HepG2 (cell line): ENCODE data around the gene SELENOH. TPM values are rescaled to one million over a fixed set of nuclear protein-coding genes. Genes with fewer than 3 reads are reported as not detected.

Experiments used
- FOXJ3 ChIP-seq: sonication (generic); formaldehyde crosslinking; IDR thresholded peaks from 2 replicates; pipeline ENCODE4 v1.4.0; 2020; ENCODE audit warnings: missing genetic modification reagents, mild to moderate bottlenecking, borderline replicate concordance
- SALL1 ChIP-seq: sonication (generic); formaldehyde crosslinking; IDR thresholded peaks from 2 replicates; pipeline ENCODE4 v1.8.0; 2022; ENCODE audit warnings: mild to moderate bottlenecking, missing genetic modification reagents
- SP140L ChIP-seq: sonication (generic); formaldehyde crosslinking; IDR thresholded peaks from 2 replicates; pipeline ENCODE4 v1.4.0; 2020; ENCODE audit warnings: missing genetic modification reagents, borderline replicate concordance
- ZKSCAN1 ChIP-seq: fragments of 150-350 bp; IDR thresholded peaks from 2 replicates; pipeline ENCODE4 v1.6.1; 2014; ENCODE audit warnings: low read length
- ZNF124 ChIP-seq: sonication (generic); formaldehyde crosslinking; IDR thresholded peaks from 2 replicates; pipeline ENCODE4 v1.4.0; 2020; ENCODE audit warnings: missing genetic modification reagents
- ZNF205 ChIP-seq: IDR thresholded peaks from 2 replicates; pipeline ENCODE4 v1.6.1; 2018; ENCODE audit warnings: missing biosample characterization, missing genetic modification reagents
- ZNF354B ChIP-seq: sonication (generic); formaldehyde crosslinking; IDR thresholded peaks from 2 replicates; pipeline ENCODE4 v1.8.0; 2022; ENCODE audit warnings: mild to moderate bottlenecking, missing genetic modification reagents
- ZNF629 ChIP-seq: sonication (generic); formaldehyde crosslinking; conservative IDR thresholded peaks from 2 replicates; pipeline ENCODE4 v1.5.0; 2020; ENCODE audit warnings: missing genetic modification reagents
- ZNF713 ChIP-seq: sonication (generic); formaldehyde crosslinking; IDR thresholded peaks from 2 replicates; pipeline ENCODE4 v1.4.0; 2020; ENCODE audit warnings: mild to moderate bottlenecking, missing genetic modification reagents
- ZNF782 ChIP-seq: sonication (generic); formaldehyde crosslinking; IDR thresholded peaks from 2 replicates; pipeline ENCODE4 v1.4.0; 2020; ENCODE audit warnings: missing genetic modification reagents, mild to moderate bottlenecking, borderline replicate concordance
- polyA plus RNA-seq, 8 experiments: library from polyadenylated mRNA; depleted of rRNA in 3 of 8; stranded (reverse) in 7 of 8; unstranded in 1 of 8; fragments of >200 nt; fragmentation: Illumina TruSeq in 4 of 8; extraction: Trizol in 4 of 8; gene quantifications; 2 replicates each; pipeline versions ENCODE4 v1.2.1 to v1.2.3, GENCODE V29; 2011 to 2016; ENCODE audit warnings: low read depth in 4 of 8, missing spikeins in 1 of 8, mixed read lengths in 1 of 8; ENCODE audit not compliant: insufficient read depth in 1 of 8
- total RNA-seq, 5 experiments: library from RNA; depleted of rRNA; stranded (reverse); fragments of >200 nt; fragmentation: Illumina TruSeq; extraction: Trizol; gene quantifications; 2 replicates each; pipeline ENCODE4 v1.2.3, GENCODE V29; 2016; ENCODE audit warnings: low read depth in 1 of 5
- TF ChIP-seq, protein P1 (sequence below): sonication (generic); formaldehyde crosslinking; IDR thresholded peaks from 2 replicates; pipeline ENCODE4 v1.4.0; 2020; ENCODE audit warnings: missing genetic modification reagents
- TF ChIP-seq, protein P2 (sequence below): sonication (generic); formaldehyde crosslinking; IDR thresholded peaks from 2 replicates; pipeline ENCODE4 v1.8.1; 2023; ENCODE audit warnings: mild to moderate bottlenecking, missing genetic modification reagents
- TF ChIP-seq, protein P3 (sequence below): sonication (generic); formaldehyde crosslinking; IDR thresholded peaks from 2 replicates; pipeline ENCODE4 v1.4.0; 2020; ENCODE audit warnings: mild to moderate bottlenecking, missing genetic modification reagents
- TF ChIP-seq, protein P4 (sequence below): sonication (generic); formaldehyde crosslinking; IDR thresholded peaks from 2 replicates; pipeline ENCODE4 v1.4.0; 2020; ENCODE audit warnings: missing genetic modification reagents
- TF ChIP-seq, protein P5 (sequence below), 2 experiments: sonication (generic) in 1 of 2; formaldehyde crosslinking in 1 of 2; IDR thresholded peaks; 2 replicates each; pipeline versions ENCODE4 v1.6.1 to v1.9.0; 2014 to 2022; ENCODE audit warnings: antibody characterized with exemption in 1 of 2, borderline replicate concordance in 1 of 2, inconsistent platforms in 1 of 2, low read depth in 1 of 2, missing genetic modification reagents in 1 of 2

The SELENOH gene
- total and polyA plus RNA-seq, 2 of the 13 experiments (the other 11 are each of a cell fraction or from before 2014, with no cell fraction given) = 27.2 to 77.4 TPM

DNA sequence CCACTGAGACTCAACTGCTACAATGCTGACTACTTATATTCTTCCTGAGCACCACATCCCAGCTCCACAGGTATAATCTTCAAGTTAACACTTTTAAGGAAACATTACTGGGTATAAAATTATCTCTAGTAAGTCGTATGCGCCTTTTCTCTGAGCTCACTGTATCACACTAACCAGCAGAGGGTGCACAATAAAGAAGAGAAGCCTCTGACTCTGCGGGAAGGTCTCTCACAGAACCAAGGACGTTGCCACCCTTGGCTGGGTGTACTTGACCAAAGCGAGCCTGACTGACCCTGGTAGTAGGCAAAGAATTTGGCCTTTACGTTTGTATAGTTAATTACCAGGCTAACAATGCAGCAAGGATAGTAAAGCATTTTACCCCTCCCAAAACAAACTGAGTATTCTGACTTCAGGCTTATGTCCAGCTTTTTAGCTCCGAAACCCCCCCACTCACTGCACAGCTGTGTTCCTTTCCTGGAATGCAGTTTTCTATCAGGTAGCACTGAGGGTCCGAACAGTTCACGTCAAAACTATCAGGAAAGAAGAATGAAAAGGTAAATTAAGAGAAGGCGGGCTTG, 10.5 kb downstream of the SELENOH start, which contains the start of gene BTBD18 (continued):
- TF ChIP-seq, protein P1, sequence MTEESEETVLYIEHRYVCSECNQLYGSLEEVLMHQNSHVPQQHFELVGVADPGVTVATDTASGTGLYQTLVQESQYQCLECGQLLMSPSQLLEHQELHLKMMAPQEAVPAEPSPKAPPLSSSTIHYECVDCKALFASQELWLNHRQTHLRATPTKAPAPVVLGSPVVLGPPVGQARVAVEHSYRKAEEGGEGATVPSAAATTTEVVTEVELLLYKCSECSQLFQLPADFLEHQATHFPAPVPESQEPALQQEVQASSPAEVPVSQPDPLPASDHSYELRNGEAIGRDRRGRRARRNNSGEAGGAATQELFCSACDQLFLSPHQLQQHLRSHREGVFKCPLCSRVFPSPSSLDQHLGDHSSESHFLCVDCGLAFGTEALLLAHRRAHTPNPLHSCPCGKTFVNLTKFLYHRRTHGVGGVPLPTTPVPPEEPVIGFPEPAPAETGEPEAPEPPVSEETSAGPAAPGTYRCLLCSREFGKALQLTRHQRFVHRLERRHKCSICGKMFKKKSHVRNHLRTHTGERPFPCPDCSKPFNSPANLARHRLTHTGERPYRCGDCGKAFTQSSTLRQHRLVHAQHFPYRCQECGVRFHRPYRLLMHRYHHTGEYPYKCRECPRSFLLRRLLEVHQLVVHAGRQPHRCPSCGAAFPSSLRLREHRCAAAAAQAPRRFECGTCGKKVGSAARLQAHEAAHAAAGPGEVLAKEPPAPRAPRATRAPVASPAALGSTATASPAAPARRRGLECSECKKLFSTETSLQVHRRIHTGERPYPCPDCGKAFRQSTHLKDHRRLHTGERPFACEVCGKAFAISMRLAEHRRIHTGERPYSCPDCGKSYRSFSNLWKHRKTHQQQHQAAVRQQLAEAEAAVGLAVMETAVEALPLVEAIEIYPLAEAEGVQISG (CRISPR knock-in tag) = no peak
- TF ChIP-seq ZNF354B = no peak
- no peak for TF ChIP-seq ZKSCAN1
- TF ChIP-seq ZNF629 (CRISPR knock-in tag) = no peak
- TF ChIP-seq, protein P2, sequence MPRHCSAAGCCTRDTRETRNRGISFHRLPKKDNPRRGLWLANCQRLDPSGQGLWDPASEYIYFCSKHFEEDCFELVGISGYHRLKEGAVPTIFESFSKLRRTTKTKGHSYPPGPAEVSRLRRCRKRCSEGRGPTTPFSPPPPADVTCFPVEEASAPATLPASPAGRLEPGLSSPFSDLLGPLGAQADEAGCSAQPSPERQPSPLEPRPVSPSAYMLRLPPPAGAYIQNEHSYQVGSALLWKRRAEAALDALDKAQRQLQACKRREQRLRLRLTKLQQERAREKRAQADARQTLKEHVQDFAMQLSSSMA (CRISPR knock-in tag) = no peak
- TF ChIP-seq, protein P3, sequence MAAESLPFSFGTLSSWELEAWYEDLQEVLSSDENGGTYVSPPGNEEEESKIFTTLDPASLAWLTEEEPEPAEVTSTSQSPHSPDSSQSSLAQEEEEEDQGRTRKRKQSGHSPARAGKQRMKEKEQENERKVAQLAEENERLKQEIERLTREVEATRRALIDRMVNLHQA (CRISPR knock-in tag) = no peak
- TF ChIP-seq FOXJ3 (CRISPR knock-in tag) = no peak
- peak; percentile 33; the same call in 1 of the 2 replicates for TF ChIP-seq SALL1
- TF ChIP-seq, protein P4, sequence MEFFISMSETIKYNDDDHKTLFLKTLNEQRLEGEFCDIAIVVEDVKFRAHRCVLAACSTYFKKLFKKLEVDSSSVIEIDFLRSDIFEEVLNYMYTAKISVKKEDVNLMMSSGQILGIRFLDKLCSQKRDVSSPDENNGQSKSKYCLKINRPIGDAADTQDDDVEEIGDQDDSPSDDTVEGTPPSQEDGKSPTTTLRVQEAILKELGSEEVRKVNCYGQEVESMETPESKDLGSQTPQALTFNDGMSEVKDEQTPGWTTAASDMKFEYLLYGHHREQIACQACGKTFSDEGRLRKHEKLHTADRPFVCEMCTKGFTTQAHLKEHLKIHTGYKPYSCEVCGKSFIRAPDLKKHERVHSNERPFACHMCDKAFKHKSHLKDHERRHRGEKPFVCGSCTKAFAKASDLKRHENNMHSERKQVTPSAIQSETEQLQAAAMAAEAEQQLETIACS (CRISPR knock-in tag) = no peak
- TF ChIP-seq ZNF205 (CRISPR knock-in tag) = no peak
- TF ChIP-seq ZNF124 (CRISPR knock-in tag) = no peak
- TF ChIP-seq ZNF782 (CRISPR knock-in tag) = no peak
- no peak for TF ChIP-seq SP140L
- TF ChIP-seq, protein P5, sequence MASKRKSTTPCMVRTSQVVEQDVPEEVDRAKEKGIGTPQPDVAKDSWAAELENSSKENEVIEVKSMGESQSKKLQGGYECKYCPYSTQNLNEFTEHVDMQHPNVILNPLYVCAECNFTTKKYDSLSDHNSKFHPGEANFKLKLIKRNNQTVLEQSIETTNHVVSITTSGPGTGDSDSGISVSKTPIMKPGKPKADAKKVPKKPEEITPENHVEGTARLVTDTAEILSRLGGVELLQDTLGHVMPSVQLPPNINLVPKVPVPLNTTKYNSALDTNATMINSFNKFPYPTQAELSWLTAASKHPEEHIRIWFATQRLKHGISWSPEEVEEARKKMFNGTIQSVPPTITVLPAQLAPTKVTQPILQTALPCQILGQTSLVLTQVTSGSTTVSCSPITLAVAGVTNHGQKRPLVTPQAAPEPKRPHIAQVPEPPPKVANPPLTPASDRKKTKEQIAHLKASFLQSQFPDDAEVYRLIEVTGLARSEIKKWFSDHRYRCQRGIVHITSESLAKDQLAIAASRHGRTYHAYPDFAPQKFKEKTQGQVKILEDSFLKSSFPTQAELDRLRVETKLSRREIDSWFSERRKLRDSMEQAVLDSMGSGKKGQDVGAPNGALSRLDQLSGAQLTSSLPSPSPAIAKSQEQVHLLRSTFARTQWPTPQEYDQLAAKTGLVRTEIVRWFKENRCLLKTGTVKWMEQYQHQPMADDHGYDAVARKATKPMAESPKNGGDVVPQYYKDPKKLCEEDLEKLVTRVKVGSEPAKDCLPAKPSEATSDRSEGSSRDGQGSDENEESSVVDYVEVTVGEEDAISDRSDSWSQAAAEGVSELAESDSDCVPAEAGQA (IDR thresholded peaks at IDR 0.05; ENCODE audit: low read depth) = no peak
- TF ChIP-seq, protein P5 (CRISPR knock-in tag; IDR thresholded peaks at IDR 0.05; ENCODE audit: borderline replicate concordance) = no peak
- TF ChIP-seq ZNF713 = no peak
